TTC549 (cell line): Measurements from ENCODE around the gene GRN.
A peak's percentile ranks its signal among the peaks of the same experiment; 100 is the strongest.
"Not testable (repeated sequence)": the region's sequence is repeated elsewhere in the genome, so short reads cannot be mapped to it uniquely, and the experiment has no call there.

Source experiments
- FAIRE-seq: peaks from 2 replicates; lab custom pipeline; 2012; peaks lifted over from hg19 to GRCh38; lab: Jason Lieb, UNC

The GRN gene

GRCh38 chr17:44383363-44383762 lies 38.3 kb downstream of the GRN start:
- no peak for FAIRE-seq

GRCh38 chr17:44383861-44384260 lies 38.8 kb downstream of the GRN start:
- FAIRE-seq = no peak

GRCh38 chr17:44384281-44384822 lies 39.2 kb downstream of the GRN start:
- no peak for FAIRE-seq

GRCh38 chr17:44384823-44385286 lies 39.8 kb downstream of the GRN start:
- no peak for FAIRE-seq

- FAIRE-seq = no peak
Measured at GRCh38 chr17:44385287-44386181, 40.4 kb downstream of the GRN start.

- FAIRE-seq = no peak
Measured at GRCh38 chr17:44386182-44386525, 41.1 kb downstream of the GRN start.

GRCh38 chr17:44387804-44388203 lies 42.7 kb downstream of the GRN start:
- FAIRE-seq = no peak

GRCh38 chr17:44389281-44389680 lies 44.2 kb downstream of the GRN start, which contains the start of gene ITGA2B:
Gene ITGA2B, minus strand, starts transcription at chr17:44389649. Its CDS starts 176 bp downstream, at chr17:44389473.
- no peak for FAIRE-seq

GRCh38 chr17:44389723-44390202 lies 44.7 kb downstream of the GRN start:
- FAIRE-seq = no peak

GRCh38 chr17:44390250-44390870 lies 45.3 kb downstream of the GRN start:
- FAIRE-seq = no peak

- FAIRE-seq = not testable (repeated sequence)
Measured at GRCh38 chr17:44394112-44394511, 49.0 kb downstream of the GRN start.

GRCh38 chr17:44394833-44395232 lies 49.7 kb downstream of the GRN start:
- no peak for FAIRE-seq

GRCh38 chr17:44396946-44397345 lies 51.8 kb downstream of the GRN start:
- FAIRE-seq = no peak

- FAIRE-seq = no peak
Measured at GRCh38 chr17:44397479-44398440, 52.7 kb downstream of the GRN start.

- no peak for FAIRE-seq
Measured at GRCh38 chr17:44398692-44399691, 53.9 kb downstream of the GRN start.

GRCh38 chr17:44400226-44400847 lies 55.2 kb downstream of the GRN start:
- peak; percentile 67 for FAIRE-seq
